IMR-90 (cell line): Measurements from ENCODE around the gene B2M. TPM values are rescaled to one million over a fixed set of nuclear protein-coding genes. Genes with fewer than 3 reads are reported as not detected.

Experiments used
- ATAC-seq: fragments of 200-7000 bp; cut with Tn5 transposase; 2 replicates; pipeline ENCODE4 v1.9.1; 2020; ENCODE audit warnings: low read depth, mild to moderate bottlenecking, moderate library complexity
- BruUV-seq: library from RNA; stranded (reverse); fragments of 400-500 nt; replicated peaks from 2 replicates; lab custom pipeline; 2021; lab: Mats Ljungman, UMichigan
- CTCF ChIA-PET: fragments of 300-600 bp; formaldehyde crosslinking; extraction: SDS; loops from one replicate; lab custom pipeline; 2021; ENCODE audit warnings: antibody characterized with exemption; lab: Yijun Ruan, JAX
- POLR2A ChIA-PET: fragments of 300-600 bp; sonication (Branson Sonifier 250); formaldehyde crosslinking; loops from one replicate; lab custom pipeline; 2022; ENCODE audit warnings: antibody characterized with exemption; ENCODE audit not compliant: unreplicated experiment; lab: Charles Lee
- DNase-seq: peaks from one replicate; pipeline ENCODE4 v3.0.0; 2013
- H2AFZ ChIP-seq: replicated peaks from 2 replicates; pipeline ENCODE3; 2013; ENCODE audit warnings: low read length, mild to moderate bottlenecking; ENCODE audit not compliant: poor library complexity
- H2AK5ac ChIP-seq: 2 replicates; pipeline ENCODE4 v1.6.1; 2013; ENCODE audit warnings: low read depth, low read length, inconsistent platforms
- H2AK9ac ChIP-seq: replicated peaks from 2 replicates; pipeline ENCODE3; 2013; ENCODE audit warnings: mild to moderate bottlenecking, low read depth, low read length, moderate library complexity; ENCODE audit not compliant: poor library complexity
- H2BK120ac ChIP-seq: 2 replicates; pipeline ENCODE4 v1.6.1; 2013; ENCODE audit warnings: low read depth, low read length, inconsistent platforms
- H2BK15ac ChIP-seq: 3 replicates; pipeline ENCODE4 v1.6.1; 2013; ENCODE audit warnings: low read depth, low read length, inconsistent platforms
- H2BK20ac ChIP-seq: 2 replicates; pipeline ENCODE4 v1.6.1; 2013; ENCODE audit warnings: low read depth, mild to moderate bottlenecking, inconsistent platforms, low read length, moderate library complexity
- H2BK5ac ChIP-seq: 2 replicates; pipeline ENCODE4 v1.6.1; 2013; ENCODE audit warnings: mild to moderate bottlenecking, low read depth, low read length, inconsistent platforms; ENCODE audit not compliant: poor library complexity, severe bottlenecking
- H3K14ac ChIP-seq: replicated peaks from 2 replicates; pipeline ENCODE4 v1.6.1; 2013; ENCODE audit warnings: low read depth, low read length, inconsistent platforms
- H3K18ac ChIP-seq: 2 replicates; pipeline ENCODE4 v1.6.1; 2013; ENCODE audit warnings: low read depth, low read length, control low read depth
- H3K23ac ChIP-seq: 2 replicates; pipeline ENCODE4 v1.6.1; 2013; ENCODE audit warnings: low read depth, low read length, inconsistent platforms
- H3K27ac ChIP-seq: 2 replicates; pipeline ENCODE4 v1.5.1; 2013; ENCODE audit warnings: mild to moderate bottlenecking, control low read depth, low read length; ENCODE audit not compliant: insufficient read depth
- H3K27me3 ChIP-seq: 2 replicates; pipeline ENCODE4 v1.6.1; 2013; ENCODE audit warnings: low read length; ENCODE audit not compliant: control insufficient read depth, insufficient read depth
- H3K36me3 ChIP-seq: 2 replicates; pipeline ENCODE4 v1.6.1; 2013; ENCODE audit warnings: low read length, mixed read lengths; ENCODE audit not compliant: control insufficient read depth, insufficient read depth
- H3K4ac ChIP-seq: 2 replicates; pipeline ENCODE4 v1.6.1; 2013; ENCODE audit warnings: low read depth, low read length, inconsistent platforms
- H3K4me1 ChIP-seq: 2 replicates; pipeline ENCODE4 v1.6.1; 2013; ENCODE audit warnings: low read length, mixed read lengths; ENCODE audit not compliant: control insufficient read depth, insufficient read depth
- H3K4me2 ChIP-seq: 2 replicates; pipeline ENCODE4 v1.6.1; 2013; ENCODE audit warnings: low read depth, mild to moderate bottlenecking, control low read depth, low read length, moderate library complexity
- H3K4me3 ChIP-seq: 2 replicates; pipeline ENCODE4 v1.5.1; 2013; ENCODE audit warnings: low read depth, mild to moderate bottlenecking, control low read depth, low read length, moderate library complexity; ENCODE audit not compliant: insufficient read depth
- H3K56ac ChIP-seq: 2 replicates; pipeline ENCODE4 v1.6.1; 2013; ENCODE audit warnings: low read length, inconsistent platforms; ENCODE audit not compliant: insufficient read depth; ENCODE audit errors: extremely low read depth
- H3K79me1 ChIP-seq, 2 experiments: 2 replicates each; pipeline ENCODE4 v1.6.1; 2013; ENCODE audit warnings: low read length in 2 of 2, inconsistent platforms in 1 of 2, low read depth in 1 of 2
- H3K9ac ChIP-seq: 2 replicates; pipeline ENCODE4 v1.6.1; 2013; ENCODE audit warnings: low read depth, low read length, control low read depth
- H3K9me1 ChIP-seq: 2 replicates; pipeline ENCODE4 v1.6.1; 2013; ENCODE audit warnings: low read length, inconsistent platforms; ENCODE audit not compliant: insufficient read depth
- H3K9me3 ChIP-seq: 2 replicates; pipeline ENCODE4 v1.6.1; 2013; ENCODE audit warnings: low read length; ENCODE audit not compliant: control insufficient read depth, insufficient read depth
- H4K20me1 ChIP-seq: 2 replicates; pipeline ENCODE4 v1.6.1; 2013; ENCODE audit warnings: low read length, inconsistent platforms; ENCODE audit not compliant: insufficient read depth
- H4K5ac ChIP-seq: 2 replicates; pipeline ENCODE4 v1.6.1; 2013; ENCODE audit warnings: mild to moderate bottlenecking, low read depth, low read length, control low read depth
- H4K8ac ChIP-seq, 2 experiments: 2 replicates each; pipeline ENCODE4 v1.6.1; 2013; ENCODE audit warnings: low read depth in 2 of 2, low read length in 2 of 2, control low read depth in 1 of 2, inconsistent platforms in 1 of 2
- H4K91ac ChIP-seq: 2 replicates; pipeline ENCODE4 v1.6.1; 2013; ENCODE audit warnings: low read depth, low read length, inconsistent platforms; ENCODE audit not compliant: insufficient read depth
- BHLHE40 ChIP-seq: fragments of 150-350 bp; IDR thresholded peaks from 2 replicates; pipeline ENCODE4 v1.6.1; 2016; ENCODE audit warnings: mild to moderate bottlenecking, low read depth, low read length
- CHD1 ChIP-seq: IDR thresholded peaks from 2 replicates; pipeline ENCODE4 v1.6.1; 2012; ENCODE audit warnings: low read depth, low read length, improper control_type of control experiment
- CTCF ChIP-seq: conservative IDR thresholded peaks from 2 replicates; pipeline ENCODE4 v1.5.1; 2012; ENCODE audit warnings: mild to moderate bottlenecking, low read depth, low read length, improper control_type of control experiment
- MAFK ChIP-seq: IDR thresholded peaks from 2 replicates; pipeline ENCODE4 v1.6.1; 2012; ENCODE audit warnings: low read depth, low read length, improper control_type of control experiment
- MXI1 ChIP-seq: IDR thresholded peaks from 2 replicates; pipeline ENCODE4 v1.6.1; 2012; ENCODE audit warnings: low read depth, mild to moderate bottlenecking, low read length, moderate library complexity, borderline replicate concordance
- NFE2L2 ChIP-seq: fragments of 150-350 bp; IDR thresholded peaks from 2 replicates; pipeline ENCODE4 v1.6.1; 2016; ENCODE audit warnings: low read depth, mild to moderate bottlenecking, low read length
- POLR2A ChIP-seq: IDR thresholded peaks from 2 replicates; pipeline ENCODE4 v1.6.1; 2012; ENCODE audit warnings: mild to moderate bottlenecking, low read depth, low read length
- RAD21 ChIP-seq: IDR thresholded peaks from 2 replicates; pipeline ENCODE4 v1.6.1; 2012; ENCODE audit warnings: low read length, improper control_type of control experiment
- RCOR1 ChIP-seq: IDR thresholded peaks from 2 replicates; pipeline ENCODE4 v1.6.1; 2012; ENCODE audit warnings: mild to moderate bottlenecking, low read length, improper control_type of control experiment; ENCODE audit not compliant: insufficient replicate concordance
- RFX5 ChIP-seq: IDR thresholded peaks from 2 replicates; pipeline ENCODE4 v1.8.0; 2012; ENCODE audit warnings: low read depth, mild to moderate bottlenecking, low read length, moderate library complexity
- SMC3 ChIP-seq: fragments of 150-350 bp; IDR thresholded peaks from 2 replicates; pipeline ENCODE4 v1.6.1; 2016; ENCODE audit warnings: low read depth, mild to moderate bottlenecking, antibody characterized with exemption, low read length, moderate library complexity
- WGBS, 2 experiments: methylation state at CpG; one replicate each; pipeline versions ENCODE4 v1.1.5 to v1.1.7; 2013; ENCODE audit warnings: missing lambda C conversion rate in 2 of 2; ENCODE audit not compliant: insufficient read length in 1 of 2; ENCODE audit errors: extremely low coverage in 2 of 2; 5-methylcytosine and 5-hydroxymethylcytosine counted together
- dilution Hi-C: fragments of 300-500 bp; cut with HindIII; formaldehyde crosslinking; loops from one replicate; pipeline ENCODE4 v1.14.3; 2018; ENCODE audit warnings: low sequenced_read_pairs; ENCODE audit not compliant: unreplicated experiment
- in situ Hi-C: fragments of 300-500 bp; cut with MboI; formaldehyde crosslinking; loops from 3 replicates; pipeline ENCODE4 v1.14.3; 2019; ENCODE audit warnings: low sequenced_read_pairs, inconsistent platforms, mixed read lengths
- intact Hi-C: fragments of 100-400 bp; cut with micrococcal nuclease; formaldehyde crosslinking; loops from 2 replicates; pipeline ENCODE4 v1.10.0; 2022
- polyA plus RNA-seq, 3 experiments: library from polyadenylated mRNA; depleted of rRNA; stranded (reverse); fragments of >200 nt; gene quantifications; 2 replicates each; pipeline ENCODE4 v1.2.3, GENCODE V29; 2012; ENCODE audit warnings: low replicate concordance in 1 of 3
- total RNA-seq: library from RNA; depleted of rRNA; stranded (reverse); fragments of >200 nt; gene quantifications from 2 replicates; pipeline ENCODE4 v1.2.3, GENCODE V29; 2012
- TF ChIP-seq, protein P1 (sequence below): fragments of 150-350 bp; IDR thresholded peaks from 2 replicates; pipeline ENCODE4 v1.6.1; 2016; ENCODE audit warnings: low read depth, mild to moderate bottlenecking, low read length, moderate library complexity, borderline replicate concordance
- TF ChIP-seq, protein P2 (sequence below): fragments of 150-350 bp; IDR thresholded peaks from 2 replicates; pipeline ENCODE4 v1.6.1; 2017; ENCODE audit warnings: mild to moderate bottlenecking, antibody characterized with exemption, low read length, low read depth

B2M gene
- total and polyA plus RNA-seq, 2 of the 4 experiments (the other 2 are of a cell fraction) = 895 to 3,394 TPM

- Histone ChIP-seq H3K9me3 (no peaks in the 10 kb centered on the region), H3K23ac (no peak overlapping the region), H3K9ac (no peak overlapping the region), H3K36me3 (peaks cover 21% of the 10 kb centered on the region), H3K79me1 (peaks cover 20 to 32% of the 10 kb centered on the region in 2 experiments), H2AK9ac (no peak overlapping the region), H3K27me3 (no peaks in the 10 kb centered on the region), H2BK120ac (no peak overlapping the region), H2BK15ac (no peak overlapping the region), H3K18ac (no peak overlapping the region), H3K14ac (no peak overlapping the region), H2AK5ac (no peak overlapping the region), H3K4me1 (0 out of 2 replicates have a peak, but pooled peaks cover 2% of the 10 kb centered on the region), H3K4ac (no peak overlapping the region), H3K27ac (no peak overlapping the region), H4K20me1 (peaks cover 27% of the 10 kb centered on the region), H3K4me3 (no peak overlapping the region), H2BK5ac (no peak overlapping the region), H3K4me2 (no peak overlapping the region), H4K91ac (no peak overlapping the region), H2BK20ac (no peak overlapping the region), H2AFZ (no peak overlapping the region), H4K8ac (no peak overlapping the region), H3K9me1 (no peaks in the 10 kb centered on the region), H4K5ac (no peak overlapping the region), H3K56ac (no peak overlapping the region)
- dilution Hi-C loops = no loop called here
- CTCF ChIA-PET = interaction anchor here (1.4 kb wide), 1 partner anchor 17 kb away, joined by 3 read pairs; the partner anchor contains the start of gene TRIM69
- POLR2A ChIA-PET = no interaction called here
- intact Hi-C loops = no loop called here
- WGBS, 2 experiments = no CpG with 5 or more reads among the region's 4 CpGs
- TF ChIP-seq CTCF (no peak), MXI1 (no peak), RCOR1 (no peak), BHLHE40 (no peak), CHD1 (no peak), MAFK (no peak), RAD21 (no peak), POLR2A (no peak), NFE2L2 (no peak), SMC3 (no peak), RFX5 (no peak)
- TF ChIP-seq, protein P1, sequence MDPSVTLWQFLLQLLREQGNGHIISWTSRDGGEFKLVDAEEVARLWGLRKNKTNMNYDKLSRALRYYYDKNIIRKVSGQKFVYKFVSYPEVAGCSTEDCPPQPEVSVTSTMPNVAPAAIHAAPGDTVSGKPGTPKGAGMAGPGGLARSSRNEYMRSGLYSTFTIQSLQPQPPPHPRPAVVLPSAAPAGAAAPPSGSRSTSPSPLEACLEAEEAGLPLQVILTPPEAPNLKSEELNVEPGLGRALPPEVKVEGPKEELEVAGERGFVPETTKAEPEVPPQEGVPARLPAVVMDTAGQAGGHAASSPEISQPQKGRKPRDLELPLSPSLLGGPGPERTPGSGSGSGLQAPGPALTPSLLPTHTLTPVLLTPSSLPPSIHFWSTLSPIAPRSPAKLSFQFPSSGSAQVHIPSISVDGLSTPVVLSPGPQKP = no peak
- TF ChIP-seq, protein P2, sequence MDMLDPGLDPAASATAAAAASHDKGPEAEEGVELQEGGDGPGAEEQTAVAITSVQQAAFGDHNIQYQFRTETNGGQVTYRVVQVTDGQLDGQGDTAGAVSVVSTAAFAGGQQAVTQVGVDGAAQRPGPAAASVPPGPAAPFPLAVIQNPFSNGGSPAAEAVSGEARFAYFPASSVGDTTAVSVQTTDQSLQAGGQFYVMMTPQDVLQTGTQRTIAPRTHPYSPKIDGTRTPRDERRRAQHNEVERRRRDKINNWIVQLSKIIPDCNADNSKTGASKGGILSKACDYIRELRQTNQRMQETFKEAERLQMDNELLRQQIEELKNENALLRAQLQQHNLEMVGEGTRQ = no peak
- DNase-seq (no peak), ATAC-seq (no peak)
- in situ Hi-C loops = no loop called here
- no TSS peak for BruUV-seq
Measured at GRCh38 chr15:44718180-44718926, 7.0 kb downstream of the B2M start.
